PC-3 (cell line): Measurements from ENCODE around the gene CADPS2.

ENCODE experiments used
- CTCF ChIP-seq: fragments of 300-600 bp; sonication (generic); conservative IDR thresholded peaks from 2 replicates; pipeline ENCODE4 v1.5.1; 2017; ENCODE audit warnings: antibody characterized with exemption, low read depth, mild to moderate bottlenecking, low read length
- EZH2 ChIP-seq: fragments of 300-600 bp; sonication (generic); IDR thresholded peaks from one replicate; pipeline ENCODE4 v1.6.1; 2017; ENCODE audit warnings: antibody characterized with exemption, mild to moderate bottlenecking, low read length; ENCODE audit not compliant: unreplicated experiment

- TF ChIP-seq CTCF, result no peak
- TF ChIP-seq EZH2, result no peak
Observed at GRCh38 chr7:122689346-122690109, 196.7 kb downstream of the CADPS2 start.
